AG08395 (cell line): ENCODE results near the gene CTSK.

Experiments used
- DNase-seq: peaks from one replicate; pipeline ENCODE4 v3.0.0; 2012; ENCODE audit warnings: mixed read lengths, low spot score

Gene CTSK

DNA sequence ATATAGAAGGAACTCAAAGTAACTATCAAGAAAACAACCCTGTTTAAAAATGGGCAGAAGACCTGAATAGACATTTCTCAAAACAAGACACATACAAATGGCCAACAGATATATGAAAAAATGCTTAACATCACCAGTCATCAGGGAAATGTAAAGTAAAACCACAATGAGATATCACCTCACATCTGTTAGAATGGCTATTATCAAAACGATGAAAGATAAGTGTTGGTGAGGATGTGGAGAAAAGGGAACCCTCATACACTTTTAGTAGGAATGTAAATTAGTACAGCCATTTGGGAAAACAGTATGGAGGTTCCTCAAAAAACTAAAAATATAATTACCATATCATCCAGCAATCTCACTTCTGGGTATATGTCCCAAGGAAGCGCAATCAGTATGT, 45.5 kb downstream of the CTSK start:
- no peak for DNase-seq

GRCh38 chr1:150761801-150762200, 46.3 kb downstream of the CTSK start:
- no peak for DNase-seq

DNA sequence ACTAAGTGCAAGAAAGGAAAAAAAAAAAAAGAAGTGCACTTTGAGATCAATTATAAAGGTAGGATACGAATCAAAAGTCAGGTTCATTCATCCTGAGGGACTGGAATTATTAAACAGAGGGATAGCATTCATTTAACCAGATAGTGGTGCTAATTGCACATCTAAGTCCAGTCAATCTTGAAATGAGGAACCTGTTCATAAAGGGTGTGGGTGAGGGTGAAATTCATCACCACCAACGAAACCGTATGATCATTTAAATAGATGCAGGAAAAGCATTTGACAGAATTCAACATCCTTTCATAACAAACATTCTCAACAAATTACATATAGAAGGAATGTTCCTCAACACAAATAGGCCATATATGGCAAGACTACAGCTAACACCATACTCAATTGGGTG, 48.0 kb downstream of the CTSK start:
- no peak for DNase-seq

DNA sequence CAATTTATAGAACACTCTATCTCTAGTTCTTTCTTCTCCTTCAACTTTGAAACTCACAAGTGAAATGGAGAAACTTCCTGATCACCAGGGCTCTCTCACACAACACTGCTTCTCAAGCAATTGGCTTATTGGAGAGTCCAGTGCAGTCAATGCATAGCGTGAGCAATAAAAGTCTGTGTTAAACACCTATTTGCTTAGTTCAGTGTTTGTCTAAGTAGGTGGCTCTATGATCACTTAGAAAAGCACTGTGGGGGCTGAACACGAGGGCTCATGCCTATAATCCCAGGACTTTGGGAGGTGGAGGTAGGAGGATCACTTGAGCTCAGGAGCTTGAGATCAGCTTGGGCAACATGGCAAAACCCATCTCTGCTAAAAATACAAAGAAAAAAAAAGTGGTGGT, 54.6 kb downstream of the CTSK start:
- no peak for DNase-seq

- no peak for DNase-seq
These were observed 56.6 kb downstream of the CTSK start for GRCh38 chr1:150751443-150751842.

DNA sequence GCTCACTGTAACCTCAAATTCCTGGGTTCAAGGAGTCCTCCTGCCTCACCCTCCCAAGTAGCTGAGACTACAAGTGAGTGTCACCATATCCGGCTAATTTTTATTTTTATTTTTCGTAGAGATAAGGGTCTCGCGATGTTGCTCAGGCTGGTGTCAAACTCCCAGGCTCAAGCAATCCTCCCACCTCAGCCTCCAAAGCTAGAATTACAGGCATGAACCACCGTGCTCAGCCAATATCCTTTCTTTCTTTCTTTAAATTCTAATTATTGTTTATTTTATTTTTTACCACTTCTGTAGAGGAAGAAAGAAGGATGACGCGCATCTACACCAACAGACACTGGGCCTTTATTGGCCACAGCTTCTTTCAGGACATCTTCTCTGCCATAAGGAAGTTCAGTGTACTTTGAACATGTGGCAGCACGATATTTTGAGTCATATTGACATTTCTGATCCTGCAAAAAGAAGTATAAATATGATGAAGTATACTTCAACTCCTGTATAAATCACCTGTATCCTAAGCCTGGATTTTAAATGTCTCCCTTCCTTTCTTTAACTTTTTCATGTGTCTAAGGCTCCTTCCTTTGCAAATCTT, 58.2 kb downstream of the CTSK start:
- DNase-seq = no peak

DNA sequence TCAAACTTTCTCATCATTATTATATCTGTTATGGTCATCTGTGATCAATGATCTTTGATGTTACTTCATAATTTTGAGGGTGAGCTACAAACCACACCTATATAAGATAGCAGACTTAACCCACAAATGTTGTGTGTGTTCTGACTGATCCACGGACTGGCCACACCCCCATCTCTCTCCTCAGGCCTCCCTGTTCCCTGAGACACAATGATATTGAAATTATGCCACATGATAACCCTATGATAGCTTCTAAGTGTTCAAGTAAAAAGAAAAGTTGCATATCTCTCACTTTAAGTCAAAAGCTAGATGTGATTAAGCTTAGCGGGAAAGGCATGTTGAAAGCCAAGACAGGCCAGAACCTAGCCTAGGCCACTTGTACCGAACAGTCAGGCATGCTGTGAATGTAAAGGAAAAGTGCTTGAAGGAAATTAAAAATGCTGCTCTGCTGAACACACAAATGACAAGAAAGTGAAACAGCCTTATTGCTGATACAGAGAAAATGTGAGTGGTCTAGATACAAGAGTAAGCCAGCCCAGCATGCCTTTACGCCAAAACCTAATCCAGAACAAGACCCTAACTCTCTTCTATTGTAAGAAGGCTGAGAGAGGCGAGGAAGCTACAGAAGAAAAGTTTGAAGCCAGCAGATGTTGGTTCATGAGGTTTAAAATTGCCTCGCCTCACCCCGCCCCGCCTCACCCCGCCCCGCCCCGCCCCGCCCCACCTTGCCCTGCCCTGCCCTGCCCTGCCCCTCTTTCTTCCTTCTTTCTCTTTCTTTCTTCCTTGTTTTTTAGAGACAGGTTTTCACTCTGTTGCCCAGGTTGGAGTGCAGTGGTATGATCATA, 59.0 kb downstream of the CTSK start:
- no peak for DNase-seq
